Panc1 (cell line): Measurements from ENCODE around the gene LPGAT1. TPM values are rescaled to one million over a fixed set of nuclear protein-coding genes. Genes with fewer than 3 reads are reported as not detected.

Experiments
- ATAC-seq: fragments of 200-7000 bp; cut with Tn5 transposase; 2 replicates; pipeline ENCODE4 v1.9.1; 2020; ENCODE audit warnings: mild to moderate bottlenecking, moderate library complexity
- BruUV-seq: library from RNA; stranded (reverse); fragments of 400-500 nt; replicated peaks from 2 replicates; lab custom pipeline; 2021; lab: Mats Ljungman, UMichigan
- CTCF ChIA-PET: fragments of 300-600 bp; sonication (Branson Sonifier 250); formaldehyde crosslinking; loops from one replicate; lab custom pipeline; 2022; ENCODE audit warnings: antibody characterized with exemption; lab: Charles Lee
- POLR2A ChIA-PET: fragments of 300-600 bp; sonication (Branson Sonifier 250); formaldehyde crosslinking; loops from one replicate; lab custom pipeline; 2022; ENCODE audit warnings: antibody characterized with exemption; lab: Charles Lee
- DNase-seq: peaks from one replicate; pipeline ENCODE4 v3.0.0-alpha.2; 2010; ENCODE audit warnings: low read depth, low spot score
- H3K27ac ChIP-seq: 2 replicates; pipeline ENCODE4 v1.5.1; 2011; ENCODE audit warnings: mild to moderate bottlenecking, low read length, inconsistent platforms
- H3K27me3 ChIP-seq: fragments of 200-500 bp; sonication (Bioruptor generic); 2 replicates; pipeline ENCODE4 v1.6.0; 2014; ENCODE audit warnings: low read length, inconsistent platforms; ENCODE audit not compliant: control insufficient read depth, insufficient read depth
- H3K36me3 ChIP-seq: fragments of 200-500 bp; sonication (Bioruptor generic); 2 replicates; pipeline ENCODE4 v1.5.1; 2014; ENCODE audit warnings: inconsistent platforms, mild to moderate bottlenecking, low read length, moderate library complexity; ENCODE audit not compliant: control insufficient read depth, insufficient read depth
- H3K4me1 ChIP-seq: 2 replicates; pipeline ENCODE4 v1.5.1; 2011; ENCODE audit warnings: inconsistent platforms, mild to moderate bottlenecking, low read length, moderate library complexity; ENCODE audit not compliant: control insufficient read depth, insufficient read depth
- H3K4me3 ChIP-seq, 2 experiments: 2 replicates each; pipeline ENCODE4 v1.5.1; 2011 to 2012; ENCODE audit warnings: low read depth in 2 of 2, low read length in 2 of 2, mild to moderate bottlenecking in 2 of 2, inconsistent platforms in 1 of 2, moderate library complexity in 1 of 2
- H3K9me3 ChIP-seq: fragments of 200-500 bp; sonication (Bioruptor generic); 2 replicates; pipeline ENCODE4 v1.5.1; 2014; ENCODE audit warnings: low read depth, mild to moderate bottlenecking, inconsistent platforms, low read length, moderate library complexity; ENCODE audit not compliant: control insufficient read depth, insufficient read depth
- POLR2AphosphoS5 ChIP-seq: IDR thresholded peaks from 2 replicates; pipeline ENCODE4 v1.6.1; 2012; ENCODE audit warnings: mild to moderate bottlenecking, low read depth, low read length, moderate library complexity
- SIN3A ChIP-seq: IDR thresholded peaks from 2 replicates; pipeline ENCODE4 v1.6.1; 2012; ENCODE audit warnings: low read depth, mild to moderate bottlenecking, low read length, moderate library complexity, borderline replicate concordance; ENCODE audit not compliant: insufficient read depth
- TCF7L2 ChIP-seq: IDR thresholded peaks from 2 replicates; pipeline ENCODE4 v1.6.1; 2011; ENCODE audit warnings: mild to moderate bottlenecking, low read depth, low read length, inconsistent platforms
- in situ Hi-C: cut with HindIII; loops from 2 replicates; pipeline ENCODE4 v1.10.0; 2016; ENCODE audit warnings: low sequenced_read_pairs, low pct_unique_long_range_greater_than_20kb
- intact Hi-C: fragments of 100-400 bp; cut with micrococcal nuclease; formaldehyde crosslinking; loops from one replicate; pipeline ENCODE4 v1.10.0; 2022; ENCODE audit not compliant: unreplicated experiment
- total RNA-seq: library from RNA; stranded (reverse); gene quantifications from one replicate; pipeline ENCODE4 v1.2.1, GENCODE V29; 2021; ENCODE audit not compliant: unreplicated experiment
- TF ChIP-seq, protein P1 (sequence below), 2 experiments: IDR thresholded peaks; 2 replicates each; pipeline ENCODE4 v1.6.1; 2011 to 2012; ENCODE audit warnings: low read depth in 2 of 2, control low read depth in 1 of 2, low read length in 1 of 2, mild to moderate bottlenecking in 1 of 2, moderate library complexity in 1 of 2; ENCODE audit not compliant: insufficient read depth in 1 of 2
- TF ChIP-seq, protein P2 (sequence below): fragments of 450-650 bp; IDR thresholded peaks from 2 replicates; pipeline ENCODE4 v1.5.1; 2017; ENCODE audit warnings: mild to moderate bottlenecking

LPGAT1 gene
- total RNA-seq, 1 experiment from 2014 or later: 85.4 TPM

DNA sequence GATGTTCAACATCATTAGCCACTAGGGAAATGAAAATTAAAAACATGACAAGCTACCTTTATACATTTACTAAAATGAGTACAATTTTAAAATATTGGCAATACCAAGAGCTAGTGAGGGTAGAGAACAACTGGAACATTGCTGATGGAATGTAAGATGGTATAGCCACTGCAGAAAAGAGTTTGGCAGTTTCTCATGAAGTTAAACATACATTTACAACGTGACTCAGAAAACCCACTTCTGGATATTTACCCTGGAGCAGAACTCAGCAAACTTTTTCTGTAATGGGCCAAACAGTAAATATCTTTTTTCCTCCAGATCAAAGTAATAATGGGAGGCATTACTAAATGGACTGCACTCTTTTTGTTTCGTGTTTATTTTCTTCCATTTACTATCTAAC, 22.1 kb downstream of the LPGAT1 start:
- no peaks in the 10 kb centered on the region for H3K36me3 ChIP-seq
- ATAC-seq: no peak
- intact Hi-C loops (no loop called here), in situ Hi-C loops (no loop called here)
- no peak for DNase-seq
- H3K27me3 ChIP-seq: no peaks in the 10 kb centered on the region
- no peak overlapping the region for H3K4me3 ChIP-seq
- H3K27ac ChIP-seq: no peak overlapping the region
- no peaks in the 10 kb centered on the region for H3K9me3 ChIP-seq
- no peaks in the 10 kb centered on the region; the same call in 1 of the 2 replicates for H3K4me1 ChIP-seq
- TF ChIP-seq POLR2AphosphoS5: no peak
- TF ChIP-seq SIN3A: no peak
- TF ChIP-seq, protein P1, sequence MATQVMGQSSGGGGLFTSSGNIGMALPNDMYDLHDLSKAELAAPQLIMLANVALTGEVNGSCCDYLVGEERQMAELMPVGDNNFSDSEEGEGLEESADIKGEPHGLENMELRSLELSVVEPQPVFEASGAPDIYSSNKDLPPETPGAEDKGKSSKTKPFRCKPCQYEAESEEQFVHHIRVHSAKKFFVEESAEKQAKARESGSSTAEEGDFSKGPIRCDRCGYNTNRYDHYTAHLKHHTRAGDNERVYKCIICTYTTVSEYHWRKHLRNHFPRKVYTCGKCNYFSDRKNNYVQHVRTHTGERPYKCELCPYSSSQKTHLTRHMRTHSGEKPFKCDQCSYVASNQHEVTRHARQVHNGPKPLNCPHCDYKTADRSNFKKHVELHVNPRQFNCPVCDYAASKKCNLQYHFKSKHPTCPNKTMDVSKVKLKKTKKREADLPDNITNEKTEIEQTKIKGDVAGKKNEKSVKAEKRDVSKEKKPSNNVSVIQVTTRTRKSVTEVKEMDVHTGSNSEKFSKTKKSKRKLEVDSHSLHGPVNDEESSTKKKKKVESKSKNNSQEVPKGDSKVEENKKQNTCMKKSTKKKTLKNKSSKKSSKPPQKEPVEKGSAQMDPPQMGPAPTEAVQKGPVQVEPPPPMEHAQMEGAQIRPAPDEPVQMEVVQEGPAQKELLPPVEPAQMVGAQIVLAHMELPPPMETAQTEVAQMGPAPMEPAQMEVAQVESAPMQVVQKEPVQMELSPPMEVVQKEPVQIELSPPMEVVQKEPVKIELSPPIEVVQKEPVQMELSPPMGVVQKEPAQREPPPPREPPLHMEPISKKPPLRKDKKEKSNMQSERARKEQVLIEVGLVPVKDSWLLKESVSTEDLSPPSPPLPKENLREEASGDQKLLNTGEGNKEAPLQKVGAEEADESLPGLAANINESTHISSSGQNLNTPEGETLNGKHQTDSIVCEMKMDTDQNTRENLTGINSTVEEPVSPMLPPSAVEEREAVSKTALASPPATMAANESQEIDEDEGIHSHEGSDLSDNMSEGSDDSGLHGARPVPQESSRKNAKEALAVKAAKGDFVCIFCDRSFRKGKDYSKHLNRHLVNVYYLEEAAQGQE (IDR thresholded peaks at IDR 0.05; ENCODE audit: insufficient read depth in 1 of 2, low read depth in 2 of 2, low read length in 1 of 2): no peak
- no peak for TF ChIP-seq TCF7L2
- TF ChIP-seq, protein P2, sequence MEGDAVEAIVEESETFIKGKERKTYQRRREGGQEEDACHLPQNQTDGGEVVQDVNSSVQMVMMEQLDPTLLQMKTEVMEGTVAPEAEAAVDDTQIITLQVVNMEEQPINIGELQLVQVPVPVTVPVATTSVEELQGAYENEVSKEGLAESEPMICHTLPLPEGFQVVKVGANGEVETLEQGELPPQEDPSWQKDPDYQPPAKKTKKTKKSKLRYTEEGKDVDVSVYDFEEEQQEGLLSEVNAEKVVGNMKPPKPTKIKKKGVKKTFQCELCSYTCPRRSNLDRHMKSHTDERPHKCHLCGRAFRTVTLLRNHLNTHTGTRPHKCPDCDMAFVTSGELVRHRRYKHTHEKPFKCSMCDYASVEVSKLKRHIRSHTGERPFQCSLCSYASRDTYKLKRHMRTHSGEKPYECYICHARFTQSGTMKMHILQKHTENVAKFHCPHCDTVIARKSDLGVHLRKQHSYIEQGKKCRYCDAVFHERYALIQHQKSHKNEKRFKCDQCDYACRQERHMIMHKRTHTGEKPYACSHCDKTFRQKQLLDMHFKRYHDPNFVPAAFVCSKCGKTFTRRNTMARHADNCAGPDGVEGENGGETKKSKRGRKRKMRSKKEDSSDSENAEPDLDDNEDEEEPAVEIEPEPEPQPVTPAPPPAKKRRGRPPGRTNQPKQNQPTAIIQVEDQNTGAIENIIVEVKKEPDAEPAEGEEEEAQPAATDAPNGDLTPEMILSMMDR: no peak
- CTCF ChIA-PET: interaction anchor here (1.0 kb wide), 1 partner anchor 110 kb away, joined by 3 read pairs; no protein-coding TSS in a partner anchor
- no TSS peak for BruUV-seq
- POLR2A ChIA-PET: no interaction called here

DNA sequence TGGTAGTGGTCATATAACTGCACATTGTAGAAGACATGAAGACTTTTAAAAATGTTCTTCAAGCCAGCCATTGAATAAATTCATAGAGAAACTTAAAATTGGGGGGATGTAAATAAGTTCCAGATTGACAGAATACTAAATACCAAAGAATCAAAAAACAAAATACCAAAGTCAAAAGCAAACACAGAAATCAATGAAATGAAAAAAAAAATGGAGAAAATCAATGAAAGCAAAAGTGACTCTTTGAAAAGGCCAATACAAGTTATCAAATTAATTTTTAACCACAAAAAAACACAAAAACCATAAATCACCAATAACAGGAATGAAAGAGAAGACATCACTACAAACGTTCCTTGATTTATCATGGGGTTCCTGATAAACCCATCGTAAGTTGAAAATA, 25.6 kb downstream of the LPGAT1 start:
- TF ChIP-seq TCF7L2: no peak
- no peak for TF ChIP-seq POLR2AphosphoS5
- TF ChIP-seq, protein P2: no peak
- TF ChIP-seq, protein P1 (IDR thresholded peaks at IDR 0.05; ENCODE audit: insufficient read depth in 1 of 2, low read depth in 2 of 2, low read length in 1 of 2): no peak
- TF ChIP-seq SIN3A: no peak
- no TSS peak for BruUV-seq
- ChIA-PET CTCF (no interaction called here), POLR2A (no interaction called here)
- Histone ChIP-seq H3K27me3 (no peaks in the 10 kb centered on the region), H3K4me3 (no peak overlapping the region), H3K36me3 (no peaks in the 10 kb centered on the region), H3K4me1 (no peaks in the 10 kb centered on the region), H3K27ac (no peak overlapping the region), H3K9me3 (peaks cover 13% of the 10 kb centered on the region; the same call in 1 of the 2 replicates)
- ATAC-seq (no peak), DNase-seq (no peak)
- intact Hi-C loops: no loop called here
- in situ Hi-C loops: no loop called here
